Calu3 (cell line): Measurements from ENCODE around the gene FHIT. TPM values are rescaled to one million over a fixed set of nuclear protein-coding genes. Genes with fewer than 3 reads are reported as not detected.

ENCODE experiments used
- BruUV-seq: library from RNA; stranded (reverse); fragments of 400-500 nt; replicated peaks from 2 replicates; lab custom pipeline; 2021; lab: Mats Ljungman, UMichigan
- CTCF ChIA-PET: fragments of 300-600 bp; sonication (Branson Sonifier 250); formaldehyde crosslinking; loops from one replicate; lab custom pipeline; 2022; ENCODE audit warnings: antibody characterized with exemption; lab: Charles Lee
- DNase-seq: peaks from one replicate; pipeline ENCODE4 v3.0.0; 2022
- H3K27ac Mint-ChIP-seq: one replicate; pipeline ENCODE4 v1.8.0; 2022; ENCODE audit warnings: mixed read lengths; ENCODE audit not compliant: unreplicated experiment
- H3K27me3 Mint-ChIP-seq: one replicate; pipeline ENCODE4 v1.8.0; 2022; ENCODE audit warnings: mixed read lengths; ENCODE audit not compliant: unreplicated experiment
- H3K36me3 Mint-ChIP-seq: one replicate; pipeline ENCODE4 v1.8.0; 2022; ENCODE audit warnings: mild to moderate bottlenecking, moderate library complexity, mixed read lengths; ENCODE audit not compliant: insufficient read depth, unreplicated experiment
- H3K4me1 Mint-ChIP-seq: one replicate; pipeline ENCODE4 v1.8.0; 2022; ENCODE audit warnings: mild to moderate bottlenecking, low read depth, mixed read lengths; ENCODE audit not compliant: unreplicated experiment
- H3K4me3 Mint-ChIP-seq: one replicate; pipeline ENCODE4 v1.8.0; 2022; ENCODE audit warnings: mild to moderate bottlenecking, low read depth, moderate library complexity, mixed read lengths; ENCODE audit not compliant: unreplicated experiment
- H3K9me3 Mint-ChIP-seq: one replicate; pipeline ENCODE4 v1.8.0; 2022; ENCODE audit warnings: low read depth, mixed read lengths; ENCODE audit not compliant: unreplicated experiment
- intact Hi-C: fragments of 100-400 bp; cut with micrococcal nuclease; formaldehyde crosslinking; loops from one replicate; pipeline ENCODE4 v1.10.0; 2022; ENCODE audit not compliant: unreplicated experiment
- total RNA-seq: library from RNA; stranded (reverse); gene quantifications from 2 replicates; pipeline ENCODE4 v1.2.3, GENCODE V29; 2022
- TF ChIP-seq, protein P1 (sequence below): fragments of 200-600 bp; IDR thresholded peaks from one replicate; pipeline ENCODE4 v1.8.0; 2022; ENCODE audit warnings: antibody characterized with exemption; ENCODE audit not compliant: unreplicated experiment

Gene FHIT
- total RNA-seq, 1 experiment from 2014 or later: 6.2 TPM

DNA sequence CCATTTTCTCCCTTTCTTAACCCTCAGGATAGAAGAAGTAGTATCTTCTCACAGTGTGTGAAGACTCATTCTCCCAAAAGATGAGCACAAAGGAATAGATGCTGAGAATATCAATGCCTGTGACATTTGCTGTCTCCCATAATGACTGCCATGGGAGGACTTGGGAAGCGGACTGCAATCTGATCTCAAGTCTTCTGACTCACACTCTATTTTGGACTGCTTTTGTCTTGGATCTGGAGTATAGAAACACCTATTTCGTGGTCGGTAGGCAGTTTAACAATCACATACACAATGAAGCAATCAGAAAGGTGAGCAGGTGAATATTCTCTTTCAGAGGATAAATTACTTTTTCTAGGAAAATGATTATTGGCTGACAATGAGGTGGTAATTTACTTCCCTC lies 852.0 kb downstream of the FHIT start:
- Mint-ChIP-seq H3K27ac (no peak overlapping the region), H3K9me3 (peaks cover 8% of the 10 kb centered on the region), H3K4me1 (peaks cover 9% of the 10 kb centered on the region), H3K4me3 (no peak overlapping the region), H3K27me3 (no peaks in the 10 kb centered on the region), H3K36me3 (no peaks in the 10 kb centered on the region)
- intact Hi-C loops: no loop called here
- no TSS peak for BruUV-seq
- TF ChIP-seq, protein P1, sequence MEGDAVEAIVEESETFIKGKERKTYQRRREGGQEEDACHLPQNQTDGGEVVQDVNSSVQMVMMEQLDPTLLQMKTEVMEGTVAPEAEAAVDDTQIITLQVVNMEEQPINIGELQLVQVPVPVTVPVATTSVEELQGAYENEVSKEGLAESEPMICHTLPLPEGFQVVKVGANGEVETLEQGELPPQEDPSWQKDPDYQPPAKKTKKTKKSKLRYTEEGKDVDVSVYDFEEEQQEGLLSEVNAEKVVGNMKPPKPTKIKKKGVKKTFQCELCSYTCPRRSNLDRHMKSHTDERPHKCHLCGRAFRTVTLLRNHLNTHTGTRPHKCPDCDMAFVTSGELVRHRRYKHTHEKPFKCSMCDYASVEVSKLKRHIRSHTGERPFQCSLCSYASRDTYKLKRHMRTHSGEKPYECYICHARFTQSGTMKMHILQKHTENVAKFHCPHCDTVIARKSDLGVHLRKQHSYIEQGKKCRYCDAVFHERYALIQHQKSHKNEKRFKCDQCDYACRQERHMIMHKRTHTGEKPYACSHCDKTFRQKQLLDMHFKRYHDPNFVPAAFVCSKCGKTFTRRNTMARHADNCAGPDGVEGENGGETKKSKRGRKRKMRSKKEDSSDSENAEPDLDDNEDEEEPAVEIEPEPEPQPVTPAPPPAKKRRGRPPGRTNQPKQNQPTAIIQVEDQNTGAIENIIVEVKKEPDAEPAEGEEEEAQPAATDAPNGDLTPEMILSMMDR: no peak
- no peak for DNase-seq
- CTCF ChIA-PET: no interaction called here

DNA sequence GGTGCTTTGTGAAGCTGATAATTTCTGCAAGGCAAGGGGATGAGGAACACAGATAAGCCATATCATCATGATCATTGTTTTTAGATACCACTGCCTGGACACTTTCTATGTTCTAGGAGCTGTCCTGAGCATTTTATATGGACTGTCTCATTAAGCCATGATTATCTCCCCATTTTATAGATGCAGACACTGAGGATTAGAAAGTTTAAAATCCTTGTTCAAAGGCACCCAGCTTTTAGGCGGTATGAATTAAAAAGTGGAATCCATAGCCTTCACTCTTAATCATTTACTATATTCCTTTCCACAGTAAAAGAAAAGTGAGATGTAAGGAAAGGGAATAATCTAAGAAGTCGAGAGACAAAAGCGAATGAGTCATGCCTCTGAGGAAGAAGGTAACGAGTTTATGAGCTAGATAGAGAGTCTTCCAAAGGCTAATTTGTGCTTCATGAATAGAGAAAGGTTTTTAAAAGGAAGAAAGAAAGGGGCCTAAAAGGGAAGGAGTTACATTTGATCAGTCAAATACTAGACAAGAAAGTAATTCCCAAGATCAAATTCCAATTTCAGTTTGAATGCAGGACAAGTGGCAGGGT lies 856.0 kb downstream of the FHIT start:
- no TSS peak for BruUV-seq
- TF ChIP-seq, protein P1: no peak
- DNase-seq: no peak
- H3K36me3 Mint-ChIP-seq: no peaks in the 10 kb centered on the region
- H3K4me1 Mint-ChIP-seq: peaks cover 7% of the 10 kb centered on the region
- CTCF ChIA-PET: no interaction called here
- no peak overlapping the region for H3K4me3 Mint-ChIP-seq
- no peak overlapping the region for H3K27ac Mint-ChIP-seq
- intact Hi-C loops: no loop called here
- H3K9me3 Mint-ChIP-seq: peaks cover 6% of the 10 kb centered on the region
- H3K27me3 Mint-ChIP-seq: no peaks in the 10 kb centered on the region

DNA sequence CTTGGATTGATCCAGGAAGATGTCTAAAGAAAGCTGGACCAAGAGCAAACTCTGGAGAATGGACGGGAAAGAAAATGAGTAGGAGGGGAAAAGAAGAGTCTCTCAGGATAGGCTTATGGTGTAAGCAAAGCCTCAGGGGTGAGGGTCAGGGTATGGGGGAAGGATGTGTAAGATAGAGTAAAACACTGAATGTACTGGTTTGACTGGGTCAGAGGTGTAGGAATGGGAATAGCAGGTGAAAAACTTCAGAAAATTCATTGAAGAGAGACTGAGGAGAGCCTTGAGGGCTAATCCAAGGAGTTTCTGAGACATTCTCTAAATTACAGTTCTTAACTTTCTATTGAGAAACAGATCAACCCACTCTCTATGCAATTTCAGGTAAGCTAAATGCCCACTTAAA lies 857.3 kb downstream of the FHIT start:
- H3K9me3 Mint-ChIP-seq: peaks cover 3% of the 10 kb centered on the region
- no peaks in the 10 kb centered on the region for H3K36me3 Mint-ChIP-seq
- TF ChIP-seq, protein P1: no peak
- intact Hi-C loops: no loop called here
- no peak overlapping the region for H3K4me3 Mint-ChIP-seq
- H3K4me1 Mint-ChIP-seq: no peaks in the 10 kb centered on the region
- no TSS peak for BruUV-seq
- CTCF ChIA-PET: no interaction called here
- no peak for DNase-seq
- H3K27me3 Mint-ChIP-seq: no peaks in the 10 kb centered on the region
- no peak overlapping the region for H3K27ac Mint-ChIP-seq

DNA sequence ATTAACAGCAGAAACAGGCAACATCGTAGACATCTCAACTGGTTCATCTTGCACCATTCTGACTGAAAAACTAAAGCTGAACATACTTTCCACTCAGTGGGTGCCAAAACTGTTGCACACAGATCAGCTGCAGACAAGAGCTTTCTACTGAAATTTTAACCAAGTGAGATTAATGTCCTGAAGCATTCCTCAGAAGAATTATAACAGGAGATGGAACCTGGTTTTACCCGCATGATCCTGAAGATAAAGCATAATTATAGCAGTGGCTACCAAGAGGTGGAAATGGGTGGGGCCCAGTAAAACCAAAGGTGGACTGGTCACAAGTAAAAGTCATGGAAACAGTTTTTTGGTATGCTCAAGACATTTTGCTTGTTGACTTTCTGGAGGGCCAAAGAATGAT lies 858.8 kb downstream of the FHIT start:
- H3K9me3 Mint-ChIP-seq: no peaks in the 10 kb centered on the region
- H3K4me3 Mint-ChIP-seq: no peak overlapping the region
- CTCF ChIA-PET: no interaction called here
- intact Hi-C loops: no loop called here
- no peak overlapping the region for H3K27ac Mint-ChIP-seq
- TF ChIP-seq, protein P1: no peak
- no peaks in the 10 kb centered on the region for H3K27me3 Mint-ChIP-seq
- no TSS peak for BruUV-seq
- H3K36me3 Mint-ChIP-seq: no peaks in the 10 kb centered on the region
- no peak for DNase-seq
- H3K4me1 Mint-ChIP-seq: no peaks in the 10 kb centered on the region
